COLO829 (cell line): ENCODE measurements around the gene CLNK.

Experiments used
- DNase-seq: peaks from one replicate; pipeline ENCODE4 v3.0.0; 2012; ENCODE audit warnings: low spot score

The CLNK gene

DNA sequence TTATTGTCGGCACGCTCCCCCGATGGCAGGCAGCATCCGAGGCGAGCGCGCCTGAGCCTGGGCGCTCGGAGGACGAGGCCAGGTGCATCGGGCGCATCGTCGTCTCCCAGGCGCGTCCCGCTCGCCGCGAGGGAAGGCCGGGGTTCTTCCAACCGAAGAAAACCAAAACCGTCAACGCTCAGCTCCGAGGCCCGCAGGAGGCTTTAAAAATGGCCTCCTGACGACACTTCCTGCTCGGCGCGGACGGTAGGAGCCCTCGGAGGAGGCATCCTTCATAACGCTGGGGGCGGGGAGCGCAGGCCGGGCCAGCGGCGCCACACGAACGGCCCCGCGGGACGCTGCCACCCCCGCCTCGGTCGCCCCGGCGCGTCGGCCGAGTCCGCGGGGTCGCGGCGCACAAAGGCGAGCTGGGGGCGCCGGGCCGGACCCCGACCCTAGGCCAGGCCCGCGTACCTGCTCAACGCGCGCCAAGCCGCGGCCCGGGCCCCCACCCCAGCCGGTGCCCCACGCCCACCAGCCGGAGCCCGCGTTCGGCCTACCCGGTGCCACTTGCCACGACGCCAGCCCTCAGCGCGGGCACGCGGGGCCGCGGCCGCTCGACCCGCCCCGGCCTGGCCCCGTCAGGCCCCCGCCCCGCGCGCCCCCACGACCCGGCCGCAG is 227.8 kb downstream of the CLNK start:
- no peak for DNase-seq

DNA sequence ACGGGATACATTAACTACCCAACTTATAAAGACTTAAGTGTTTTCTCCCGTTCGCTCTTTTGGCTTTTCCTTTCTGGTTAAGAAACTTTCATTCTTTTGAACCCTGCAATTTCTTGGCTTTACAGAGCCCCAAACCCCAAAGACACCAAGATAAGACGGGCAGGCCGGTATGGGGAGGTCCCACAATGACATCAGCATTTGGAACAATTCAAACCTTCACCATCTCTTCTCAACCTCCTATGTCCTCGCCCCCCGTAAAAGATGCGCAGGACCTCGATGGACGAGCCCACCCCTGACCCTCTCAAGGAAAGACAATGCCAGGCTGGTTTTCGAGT is 228.3 kb downstream of the CLNK start:
- no peak for DNase-seq

DNA sequence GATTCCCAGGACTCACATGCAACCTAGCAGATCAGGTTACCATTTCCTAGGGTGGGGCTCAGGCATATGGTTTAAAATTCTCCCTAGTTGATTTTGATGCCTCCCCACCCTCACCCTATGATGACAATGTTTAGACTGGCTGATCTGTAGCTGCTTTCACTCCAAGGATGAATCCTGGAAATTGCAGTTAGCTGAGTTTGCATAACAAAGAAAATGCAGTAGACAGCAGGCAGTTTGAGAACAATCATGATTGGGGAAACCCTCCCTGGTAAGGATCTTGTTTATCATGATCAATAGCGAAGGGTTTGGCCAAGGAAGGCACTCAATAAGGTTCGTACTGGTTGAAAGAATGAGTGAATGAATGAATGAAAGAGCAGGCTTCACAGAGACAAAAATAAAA is 229.4 kb downstream of the CLNK start:
- no peak for DNase-seq

DNA sequence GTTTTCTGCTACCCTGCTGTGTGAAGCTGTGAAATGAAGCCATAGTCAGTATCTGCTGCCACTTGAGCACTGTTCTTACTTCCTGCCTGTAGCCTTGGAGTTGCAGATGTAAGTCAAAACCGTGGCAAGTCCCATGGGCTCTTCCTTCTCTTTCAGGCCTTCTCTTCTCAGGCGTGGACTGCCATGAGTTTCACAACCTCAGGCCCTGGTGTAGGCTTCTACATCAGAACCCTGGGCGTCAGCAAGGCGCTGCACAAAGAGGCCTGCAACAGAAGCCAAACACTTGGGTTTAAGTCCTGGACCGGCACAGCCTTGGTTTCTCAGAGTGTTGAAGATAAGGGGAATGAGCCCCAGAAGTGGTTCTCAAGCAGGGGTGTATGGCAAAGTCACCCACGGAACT is 229.8 kb downstream of the CLNK start:
- DNase-seq, result no peak

DNA sequence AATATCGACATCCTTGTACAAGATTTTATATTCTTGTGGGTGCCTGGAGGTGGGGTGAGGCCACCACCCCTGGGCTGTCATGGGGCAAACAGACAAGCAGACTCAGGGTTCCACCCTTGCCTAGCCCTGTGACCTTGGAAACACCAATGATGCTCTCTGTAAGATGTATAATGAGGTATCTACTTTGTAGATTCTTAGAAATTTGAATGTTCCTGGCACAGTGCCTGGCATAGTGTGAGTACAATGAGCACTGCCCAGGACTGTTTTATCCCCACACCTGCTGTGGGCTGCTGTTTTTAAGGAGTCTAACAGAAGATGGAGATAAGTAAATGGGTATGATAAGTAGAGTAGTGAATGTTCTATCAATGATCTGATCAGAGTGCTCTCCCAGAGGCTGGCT is 230.4 kb downstream of the CLNK start:
- no peak for DNase-seq

DNA sequence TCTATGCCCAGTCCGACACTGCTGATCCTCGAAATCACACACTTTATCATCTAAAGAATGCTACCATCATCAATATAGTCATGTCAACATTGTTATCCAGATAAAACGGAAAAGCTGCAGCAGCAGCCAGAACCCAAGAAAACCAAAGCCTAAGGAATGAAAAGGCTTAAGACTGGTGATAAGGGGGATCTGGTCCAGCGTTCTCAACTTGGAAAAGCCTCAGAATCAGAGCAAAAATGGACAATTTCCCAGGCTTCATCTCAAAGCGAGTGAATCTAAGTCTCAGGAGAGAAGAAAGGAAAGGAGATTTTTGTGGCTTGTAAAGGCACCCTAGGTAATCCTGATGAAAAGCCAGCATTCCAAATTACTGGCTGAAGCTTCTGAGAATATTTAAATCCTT is 235.6 kb downstream of the CLNK start:
- no peak for DNase-seq

DNA sequence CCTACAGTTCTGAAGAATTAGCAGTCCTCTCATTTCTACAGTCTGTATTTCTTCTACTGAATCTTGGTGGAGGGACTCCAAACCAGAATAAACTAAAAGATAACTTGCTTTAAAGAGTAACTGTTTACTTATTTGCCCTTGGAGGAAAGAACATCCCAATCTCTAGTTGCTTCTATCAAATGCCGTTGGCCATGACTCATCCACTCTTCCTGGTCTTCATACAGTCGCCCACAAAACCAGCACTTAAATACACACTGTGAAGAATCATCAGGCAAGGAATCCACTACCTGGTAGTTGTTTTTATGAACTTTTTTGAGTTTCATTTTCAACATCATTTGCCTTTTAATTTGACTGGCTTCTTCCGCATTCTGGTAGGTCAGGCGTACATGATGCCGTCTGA is 241.6 kb downstream of the CLNK start:
- DNase-seq, result no peak

DNA sequence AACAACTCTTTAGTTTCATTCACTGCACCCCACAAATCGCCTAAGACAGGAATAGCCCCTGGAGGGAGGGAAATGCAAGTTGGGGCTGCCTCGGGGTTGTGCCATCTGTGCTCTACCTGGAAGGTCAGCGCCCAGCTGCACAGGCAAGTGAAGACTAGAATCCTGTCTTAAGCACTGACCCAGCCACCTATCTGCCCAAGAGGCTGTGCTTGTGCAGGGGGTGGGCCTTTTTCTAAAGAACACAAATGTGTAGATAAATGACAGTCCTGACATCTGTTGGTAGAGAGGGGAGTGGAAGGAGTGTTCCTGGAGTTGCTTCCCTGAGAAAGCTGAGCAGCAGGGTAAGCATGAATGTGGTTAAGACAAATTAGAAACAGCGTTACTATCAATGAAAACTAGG is 243.1 kb downstream of the CLNK start:
- no peak for DNase-seq

DNA sequence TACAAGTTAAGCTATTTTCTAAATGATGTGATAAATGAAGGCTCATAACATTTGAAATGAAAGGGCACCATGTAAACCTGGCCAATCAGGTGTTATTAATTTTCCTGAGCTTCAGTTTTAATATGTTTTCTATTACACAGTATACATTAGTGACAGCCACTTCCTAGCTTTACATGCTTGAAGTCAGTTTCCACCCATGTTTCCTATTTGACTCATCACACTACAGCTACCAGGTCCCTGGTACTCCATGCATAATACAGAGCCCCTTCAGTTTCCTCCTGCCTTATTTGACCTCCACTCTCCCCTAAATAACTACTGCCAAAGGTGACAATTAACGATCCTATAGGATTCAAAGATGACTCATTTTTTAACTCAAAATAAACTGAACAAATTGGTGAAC is 245.6 kb downstream of the CLNK start:
- DNase-seq, result no peak

DNA sequence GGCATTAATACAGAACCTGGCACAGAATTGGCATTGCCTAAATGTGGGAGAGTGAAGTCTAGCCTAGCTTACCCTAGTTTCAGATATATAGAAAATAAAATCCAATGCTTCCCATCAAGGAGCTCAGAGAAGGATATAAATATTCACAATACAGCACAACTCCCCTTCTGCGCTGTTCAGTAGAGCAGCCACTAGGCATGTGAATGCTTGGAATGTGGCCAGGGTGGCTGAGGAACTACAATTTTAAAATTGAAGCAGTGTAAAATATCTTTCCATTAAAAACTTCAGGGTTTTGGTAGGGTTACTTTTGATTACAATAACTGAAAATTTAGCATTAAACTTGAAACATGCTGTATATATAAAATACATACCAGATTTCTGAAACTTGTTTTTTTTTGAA is 246.8 kb downstream of the CLNK start:
- DNase-seq, result no peak
